K562 (cell line): ENCODE measurements around the gene PRKAR1B. TPM values are rescaled to one million over a fixed set of nuclear protein-coding genes. Genes with fewer than 3 reads are reported as not detected.

Experiments
- ARHGAP35 ChIP-seq: fragments of 450-650 bp; IDR thresholded peaks from 2 replicates; pipeline ENCODE4 v1.6.1; 2018; ENCODE audit not compliant: partially characterized antibody
- FOXP1 ChIP-seq: sonication (generic); formaldehyde crosslinking; IDR thresholded peaks from 2 replicates; pipeline ENCODE4 v1.8.0; 2022; ENCODE audit warnings: mild to moderate bottlenecking, missing genetic modification reagents
- GTF2E2 ChIP-seq: fragments of 200-800 bp; sonication (Bioruptor generic); IDR thresholded peaks from 2 replicates; pipeline ENCODE4 v1.6.1; 2016; ENCODE audit warnings: missing genetic modification characterization, missing compliant biosample characterization
- JUN ChIP-seq, 2 experiments: sonication (generic) in 1 of 2; formaldehyde crosslinking in 1 of 2; IDR thresholded peaks; 2 replicates each; pipeline versions ENCODE4 v1.6.1 to v1.8.0; 2012 to 2022; ENCODE audit warnings: borderline replicate concordance in 2 of 2, mild to moderate bottlenecking in 2 of 2, improper control_type of control experiment in 1 of 2, low read depth in 1 of 2, low read length in 1 of 2, missing genetic modification reagents in 1 of 2
- JUND ChIP-seq, 2 experiments: IDR thresholded peaks; 2 replicates in 1 of 2; 3 replicates in 1 of 2; pipeline ENCODE4 v1.6.1; 2011; ENCODE audit warnings: borderline replicate concordance in 2 of 2, low read depth in 2 of 2, low read length in 2 of 2, improper control_type of control experiment in 1 of 2, missing biosample characterization in 1 of 2, missing genetic modification characterization in 1 of 2, missing genetic modification reagents in 1 of 2
- KLF10 ChIP-seq: fragments of 250-450 bp; sonication (Bioruptor Pico); IDR thresholded peaks from 2 replicates; pipeline ENCODE4 v1.6.1; 2021; ENCODE audit warnings: matching md5 sums
- MCM3 ChIP-seq: fragments of 450-650 bp; IDR thresholded peaks from 2 replicates; pipeline ENCODE4 v1.6.1; 2016
- MTA2 ChIP-seq: fragments of 450-650 bp; IDR thresholded peaks from 2 replicates; pipeline ENCODE4 v1.6.1; 2016; ENCODE audit warnings: low read depth
- RBM15 ChIP-seq: fragments of 200-400 bp; formaldehyde crosslinking; IDR thresholded peaks from 2 replicates; pipeline ENCODE4 v1.6.1; 2018; ENCODE audit warnings: mild to moderate bottlenecking, low read length, moderate library complexity; ENCODE audit not compliant: insufficient read depth
- RCOR1 ChIP-seq, 2 experiments: IDR thresholded peaks; 2 replicates each; pipeline ENCODE4 v1.6.1; 2012; ENCODE audit warnings: low read depth in 2 of 2, low read length in 2 of 2, borderline replicate concordance in 1 of 2, improper control_type of control experiment in 1 of 2
- SMAD3 ChIP-seq: fragments of 450-650 bp; formaldehyde crosslinking; conservative IDR thresholded peaks from 2 replicates; pipeline ENCODE4 v1.4.0; 2020; ENCODE audit warnings: mild to moderate bottlenecking
- TCF7 ChIP-seq: sonication (generic); IDR thresholded peaks from 2 replicates; pipeline ENCODE4 v1.6.1; 2016; ENCODE audit warnings: antibody characterized with exemption, borderline replicate concordance
- ZBTB1 ChIP-seq: sonication (generic); formaldehyde crosslinking; IDR thresholded peaks from 2 replicates; pipeline ENCODE4 v1.8.1; 2023; ENCODE audit warnings: missing genetic modification reagents, low read depth, mild to moderate bottlenecking, borderline replicate concordance
- ZC3H4 ChIP-seq: sonication (generic); formaldehyde crosslinking; IDR thresholded peaks from 2 replicates; pipeline ENCODE4 v1.9.0; 2021; ENCODE audit warnings: missing genetic modification reagents, borderline replicate concordance
- ZKSCAN8 ChIP-seq: fragments of 200-800 bp; sonication (Bioruptor generic); IDR thresholded peaks from 2 replicates; pipeline ENCODE4 v1.6.1; 2016; ENCODE audit warnings: missing genetic modification characterization, missing compliant biosample characterization
- ZNF217 ChIP-seq: sonication (generic); formaldehyde crosslinking; IDR thresholded peaks from 2 replicates; pipeline ENCODE4 v1.8.0; 2022; ENCODE audit warnings: mild to moderate bottlenecking, missing genetic modification reagents
- ZNF699 ChIP-seq: fragments of 250-450 bp; sonication (Bioruptor Pico); IDR thresholded peaks from 2 replicates; pipeline ENCODE4 v1.8.0; 2021; ENCODE audit warnings: mild to moderate bottlenecking, moderate library complexity; ENCODE audit not compliant: insufficient replicate concordance
- polyA plus RNA-seq, 8 experiments: library from polyadenylated mRNA; depleted of rRNA in 4 of 8; stranded (reverse) in 5 of 8; unstranded in 3 of 8; fragments of >200 nt; fragmentation: Nextera tagmentation in 2 of 8; fragmentation: Illumina TruSeq in 1 of 8; extraction: Ambion mirVana in 2 of 8; extraction: Trizol in 1 of 8; gene quantifications; 2 replicates each; pipeline versions ENCODE4 v1.2.1 to v1.2.3, GENCODE V29; 2011 to 2014; ENCODE audit warnings: inconsistent platforms in 1 of 8, missing spikeins in 1 of 8
- total RNA-seq, 7 experiments: library from RNA; depleted of rRNA in 6 of 7; stranded (reverse); fragments of >200 nt in 6 of 7; fragmentation: Illumina TruSeq in 2 of 7; extraction: Trizol in 2 of 7; gene quantifications; 2 replicates each; pipeline versions ENCODE4 v1.2.1 to v1.2.3, GENCODE V29; 2011 to 2021; ENCODE audit warnings: low replicate concordance in 1 of 7
- TF ChIP-seq, protein P1 (sequence below), 3 experiments: fragments of 200-800 bp in 1 of 3; fragments of 250-450 bp in 1 of 3; fragments of 450-650 bp in 1 of 3; sonication (Bioruptor Pico) in 1 of 3; sonication (Bioruptor generic) in 1 of 3; formaldehyde crosslinking in 1 of 3; IDR thresholded peaks; 2 replicates each; pipeline versions ENCODE4 v1.6.1 to v1.8.0; 2016 to 2022; ENCODE audit warnings: mild to moderate bottlenecking in 2 of 3, missing genetic modification characterization in 2 of 3, missing compliant biosample characterization in 1 of 3, moderate library complexity in 1 of 3
- TF ChIP-seq, protein P2 (sequence below): fragments of 200-800 bp; sonication (Bioruptor generic); IDR thresholded peaks from 2 replicates; pipeline ENCODE4 v1.6.1; 2017; ENCODE audit warnings: missing genetic modification characterization, missing compliant biosample characterization
- TF ChIP-seq, protein P3 (sequence below), 2 experiments: fragments of 250-450 bp in 1 of 2; fragments of 450-650 bp in 1 of 2; sonication (Bioruptor Pico) in 1 of 2; IDR thresholded peaks; 2 replicates each; pipeline versions ENCODE4 v1.6.1 to v1.8.0; 2016 to 2021; ENCODE audit warnings: mild to moderate bottlenecking in 2 of 2, moderate library complexity in 2 of 2, missing compliant biosample characterization in 1 of 2, missing genetic modification characterization in 1 of 2

PRKAR1B gene
- total and polyA plus RNA-seq, 9 of the 15 experiments (the other 6 are each of a cell fraction or from before 2014, with no cell fraction given): 0.99 to 30.5 (median 12.7) TPM

DNA sequence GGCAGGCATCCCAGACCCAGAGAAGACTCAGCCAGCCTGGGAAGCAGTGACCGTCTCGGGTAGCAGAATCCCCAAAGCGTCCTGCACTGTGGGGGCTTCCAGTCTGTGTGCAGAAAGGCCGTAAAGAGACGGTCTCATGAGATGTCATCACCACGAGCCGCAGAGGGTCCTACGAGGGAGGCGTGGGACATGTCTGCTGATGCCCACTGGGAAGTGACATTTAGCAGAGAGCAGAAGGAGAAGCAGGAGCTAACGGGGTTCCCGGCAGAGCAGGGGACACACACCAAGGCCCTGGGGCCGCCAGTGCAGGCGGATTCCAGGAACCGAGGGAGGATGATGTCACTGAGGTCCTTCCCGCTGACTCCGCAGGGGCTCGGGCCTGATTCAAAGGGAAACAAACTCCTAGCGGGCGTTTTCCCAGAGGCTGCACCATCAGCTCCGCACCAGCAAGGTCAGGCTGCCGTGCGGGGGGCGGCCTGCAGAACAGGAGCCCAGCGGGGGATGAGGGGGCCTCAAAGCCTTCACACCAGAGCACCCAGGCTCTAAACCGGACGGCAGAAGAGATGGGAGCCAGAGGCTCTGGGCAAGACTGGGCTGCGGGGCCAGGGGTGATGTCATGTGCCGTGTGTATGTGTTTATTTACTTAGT is 122.1 kb downstream of the PRKAR1B start (continued):
- TF ChIP-seq ARHGAP35: peak; percentile 25
- no peak for TF ChIP-seq ZNF217 (CRISPR knock-in tag)
- TF ChIP-seq, protein P1, sequence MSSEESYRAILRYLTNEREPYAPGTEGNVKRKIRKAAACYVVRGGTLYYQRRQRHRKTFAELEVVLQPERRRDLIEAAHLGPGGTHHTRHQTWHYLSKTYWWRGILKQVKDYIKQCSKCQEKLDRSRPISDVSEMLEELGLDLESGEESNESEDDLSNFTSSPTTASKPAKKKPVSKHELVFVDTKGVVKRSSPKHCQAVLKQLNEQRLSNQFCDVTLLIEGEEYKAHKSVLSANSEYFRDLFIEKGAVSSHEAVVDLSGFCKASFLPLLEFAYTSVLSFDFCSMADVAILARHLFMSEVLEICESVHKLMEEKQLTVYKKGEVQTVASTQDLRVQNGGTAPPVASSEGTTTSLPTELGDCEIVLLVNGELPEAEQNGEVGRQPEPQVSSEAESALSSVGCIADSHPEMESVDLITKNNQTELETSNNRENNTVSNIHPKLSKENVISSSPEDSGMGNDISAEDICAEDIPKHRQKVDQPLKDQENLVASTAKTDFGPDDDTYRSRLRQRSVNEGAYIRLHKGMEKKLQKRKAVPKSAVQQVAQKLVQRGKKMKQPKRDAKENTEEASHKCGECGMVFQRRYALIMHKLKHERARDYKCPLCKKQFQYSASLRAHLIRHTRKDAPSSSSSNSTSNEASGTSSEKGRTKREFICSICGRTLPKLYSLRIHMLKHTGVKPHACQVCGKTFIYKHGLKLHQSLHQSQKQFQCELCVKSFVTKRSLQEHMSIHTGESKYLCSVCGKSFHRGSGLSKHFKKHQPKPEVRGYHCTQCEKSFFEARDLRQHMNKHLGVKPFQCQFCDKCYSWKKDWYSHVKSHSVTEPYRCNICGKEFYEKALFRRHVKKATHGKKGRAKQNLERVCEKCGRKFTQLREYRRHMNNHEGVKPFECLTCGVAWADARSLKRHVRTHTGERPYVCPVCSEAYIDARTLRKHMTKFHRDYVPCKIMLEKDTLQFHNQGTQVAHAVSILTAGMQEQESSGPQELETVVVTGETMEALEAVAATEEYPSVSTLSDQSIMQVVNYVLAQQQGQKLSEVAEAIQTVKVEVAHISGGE (CRISPR knock-in tag; IDR thresholded peaks at IDR 0.05): peak in 1 of 3 experiments; percentile 1; a peak in 1 of 6 replicates
- TF ChIP-seq JUN (IDR thresholded peaks at IDR 0.05; ENCODE audit: borderline replicate concordance, low read depth, low read length): peak; percentile 73
- no peak for TF ChIP-seq JUN (CRISPR knock-in tag; IDR thresholded peaks at IDR 0.05; ENCODE audit: borderline replicate concordance)
- TF ChIP-seq FOXP1 (CRISPR knock-in tag): no peak; the same call in 1 of the 2 replicates
- 0 out of 2 replicates have a peak, but pooled peaks have one; percentile 11 for TF ChIP-seq ZBTB1 (CRISPR knock-in tag)
- TF ChIP-seq TCF7: no peak
- TF ChIP-seq JUND (IDR thresholded peaks at IDR 0.05; ENCODE audit: borderline replicate concordance, low read depth, low read length): peak; percentile 93
- peak; percentile 92; the same call in 2 of the 3 replicates for TF ChIP-seq JUND (tag; IDR thresholded peaks at IDR 0.05; ENCODE audit: borderline replicate concordance, low read depth, low read length)
- TF ChIP-seq KLF10: peak; percentile 63; the same call in 1 of the 2 replicates
- no peak for TF ChIP-seq ZNF699 (CRISPR knock-in tag)
- TF ChIP-seq RBM15: no peak
- TF ChIP-seq MTA2: no peak
- 0 out of 2 replicates have a peak, but pooled peaks have one; percentile 50 for TF ChIP-seq SMAD3
- TF ChIP-seq, protein P2, sequence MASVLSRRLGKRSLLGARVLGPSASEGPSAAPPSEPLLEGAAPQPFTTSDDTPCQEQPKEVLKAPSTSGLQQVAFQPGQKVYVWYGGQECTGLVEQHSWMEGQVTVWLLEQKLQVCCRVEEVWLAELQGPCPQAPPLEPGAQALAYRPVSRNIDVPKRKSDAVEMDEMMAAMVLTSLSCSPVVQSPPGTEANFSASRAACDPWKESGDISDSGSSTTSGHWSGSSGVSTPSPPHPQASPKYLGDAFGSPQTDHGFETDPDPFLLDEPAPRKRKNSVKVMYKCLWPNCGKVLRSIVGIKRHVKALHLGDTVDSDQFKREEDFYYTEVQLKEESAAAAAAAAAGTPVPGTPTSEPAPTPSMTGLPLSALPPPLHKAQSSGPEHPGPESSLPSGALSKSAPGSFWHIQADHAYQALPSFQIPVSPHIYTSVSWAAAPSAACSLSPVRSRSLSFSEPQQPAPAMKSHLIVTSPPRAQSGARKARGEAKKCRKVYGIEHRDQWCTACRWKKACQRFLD (CRISPR knock-in tag): peak; percentile 19; the same call in 1 of the 2 replicates
- TF ChIP-seq, protein P3, sequence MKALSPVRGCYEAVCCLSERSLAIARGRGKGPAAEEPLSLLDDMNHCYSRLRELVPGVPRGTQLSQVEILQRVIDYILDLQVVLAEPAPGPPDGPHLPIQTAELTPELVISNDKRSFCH (CRISPR knock-in tag; IDR thresholded peaks at IDR 0.05): no peak
- TF ChIP-seq, protein P3 (tag; IDR thresholded peaks at IDR 0.05): peak; percentile 71; the same call in 1 of the 2 replicates
- TF ChIP-seq MCM3: no peak
- TF ChIP-seq ZKSCAN8: peak; percentile 16; the same call in 1 of the 2 replicates
- peak; percentile 62; the same call in 1 of the 2 replicates for TF ChIP-seq ZC3H4 (CRISPR knock-in tag)
- TF ChIP-seq RCOR1 (IDR thresholded peaks at IDR 0.05; ENCODE audit: borderline replicate concordance in 1 of 2, low read depth in 2 of 2, low read length in 2 of 2): 0 out of 4 replicates have a peak, but pooled peaks of 1 of the 2 experiments have one; percentile 44
- 0 out of 2 replicates have a peak, but pooled peaks have one; percentile 36 for TF ChIP-seq GTF2E2 (tag)
